VCaP (cell line): ENCODE measurements around the gene ZFAND3.
"Not testable (repeated sequence)": the region's sequence is repeated elsewhere in the genome, so short reads cannot be mapped to it uniquely, and the experiment has no call there.

Source experiments
- H3K27ac ChIP-seq: fragments of 450-650 bp; 2 replicates; pipeline ENCODE4 v1.5.1; 2017
- CTCF ChIP-seq: fragments of 450-650 bp; conservative IDR thresholded peaks from 2 replicates; pipeline ENCODE4 v1.5.1; 2017; ENCODE audit warnings: mild to moderate bottlenecking, moderate library complexity

ZFAND3 gene

DNA sequence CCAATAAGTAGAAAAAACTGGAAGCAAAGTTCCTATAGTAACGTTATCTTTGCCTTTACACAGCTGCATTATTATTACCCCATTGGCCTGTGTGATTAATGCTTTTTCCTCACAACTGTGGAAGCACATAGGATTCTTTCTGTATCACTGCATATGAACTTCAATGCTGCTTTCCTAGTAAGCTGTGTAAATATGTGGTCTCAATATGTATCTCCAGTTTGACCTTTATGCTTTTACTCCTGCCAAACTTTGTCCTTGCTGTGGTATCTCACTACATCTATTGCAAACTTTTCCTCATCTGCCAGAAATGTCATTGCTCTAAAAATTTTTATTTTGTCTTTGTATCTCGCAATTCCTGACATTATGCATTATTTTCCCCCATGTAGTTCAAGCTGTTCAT is 168.6 kb downstream of the ZFAND3 start:
- TF ChIP-seq CTCF: no peak
- peak overlapping the region; percentile 65 for H3K27ac ChIP-seq

DNA sequence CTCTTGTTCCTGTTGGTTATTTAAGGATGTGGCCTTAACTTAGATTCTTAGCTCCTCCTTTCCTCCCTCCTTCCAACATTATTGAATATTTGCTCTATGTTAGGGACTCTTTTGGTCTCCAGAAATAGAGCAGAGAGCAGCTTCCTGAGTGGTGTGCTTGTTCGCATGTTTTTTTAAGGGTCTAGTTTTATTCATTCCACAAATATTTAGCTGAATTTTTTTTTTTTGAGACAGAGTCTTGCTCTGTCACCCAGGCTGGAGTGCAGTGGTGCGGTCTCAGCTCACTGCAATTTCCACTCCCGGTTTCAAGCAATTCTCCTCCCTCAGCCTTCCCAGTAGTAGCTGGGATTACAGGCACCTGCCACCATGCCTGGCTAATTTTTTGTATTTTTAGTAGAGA is 169.2 kb downstream of the ZFAND3 start:
- TF ChIP-seq CTCF: no peak
- H3K27ac ChIP-seq: peak overlapping the region; percentile 65

GRCh38 chr6:37990762-37991525 is 171.4 kb downstream of the ZFAND3 start:
- no peak overlapping the region for H3K27ac ChIP-seq
- no peak for TF ChIP-seq CTCF

DNA sequence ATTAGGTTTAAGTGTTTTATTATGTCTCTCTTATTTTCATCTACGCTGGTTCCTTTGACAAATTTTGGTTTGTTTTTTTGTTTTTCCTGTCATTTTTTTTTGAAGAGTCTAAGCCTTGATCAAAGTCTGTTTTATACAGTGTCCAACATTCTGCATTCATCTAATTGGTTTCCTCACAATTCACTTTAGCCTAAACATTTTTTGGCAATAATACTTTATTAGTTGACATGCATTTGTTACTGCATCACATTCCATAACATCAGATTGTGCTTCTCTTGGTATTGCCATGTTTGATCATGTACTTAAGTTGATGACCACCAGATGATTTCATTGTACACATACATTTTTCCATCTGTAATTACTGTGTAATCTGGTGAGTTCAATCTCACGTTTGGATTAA is 173.2 kb downstream of the ZFAND3 start:
- H3K27ac ChIP-seq: no peak overlapping the region
- TF ChIP-seq CTCF: no peak

DNA sequence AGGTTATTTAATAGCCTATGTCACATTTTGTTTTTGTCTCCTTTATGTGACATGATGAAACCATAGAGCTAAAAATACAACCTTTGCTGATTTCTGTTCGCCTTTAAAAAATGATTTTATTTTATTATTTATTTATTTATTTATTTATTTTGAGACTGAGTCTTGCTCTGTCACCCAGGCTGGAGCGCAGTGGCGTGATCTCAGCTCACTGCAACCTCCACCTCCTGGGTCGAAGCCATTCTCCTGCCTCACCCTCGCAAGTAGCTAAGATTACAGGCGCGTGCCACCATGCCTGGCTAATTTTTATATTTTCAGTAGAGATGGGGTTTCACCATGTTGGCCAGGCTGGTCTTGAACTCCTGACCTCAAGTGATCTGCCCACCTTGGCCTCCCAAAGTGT is 173.7 kb downstream of the ZFAND3 start:
- H3K27ac ChIP-seq: not testable (repeated sequence)

DNA sequence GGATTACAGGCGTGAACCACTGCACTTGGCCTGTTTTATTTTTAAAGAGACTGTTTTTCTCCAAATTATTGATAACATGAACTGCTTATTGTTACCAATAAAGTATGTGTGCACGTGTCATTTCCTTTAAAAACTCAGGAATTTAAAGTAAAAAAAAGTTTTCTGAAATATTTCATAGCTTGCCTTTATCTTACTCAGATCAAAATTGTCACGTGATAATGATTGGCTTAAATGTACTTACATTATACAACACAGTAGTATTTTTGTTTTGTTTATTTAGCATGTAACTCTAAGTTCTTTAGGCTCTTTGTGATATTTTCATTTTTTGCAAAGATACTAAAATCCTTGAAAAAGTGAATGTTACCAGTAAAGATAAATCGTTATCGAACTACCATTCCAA is 174.1 kb downstream of the ZFAND3 start:
- no peak overlapping the region for H3K27ac ChIP-seq
- no peak for TF ChIP-seq CTCF

DNA sequence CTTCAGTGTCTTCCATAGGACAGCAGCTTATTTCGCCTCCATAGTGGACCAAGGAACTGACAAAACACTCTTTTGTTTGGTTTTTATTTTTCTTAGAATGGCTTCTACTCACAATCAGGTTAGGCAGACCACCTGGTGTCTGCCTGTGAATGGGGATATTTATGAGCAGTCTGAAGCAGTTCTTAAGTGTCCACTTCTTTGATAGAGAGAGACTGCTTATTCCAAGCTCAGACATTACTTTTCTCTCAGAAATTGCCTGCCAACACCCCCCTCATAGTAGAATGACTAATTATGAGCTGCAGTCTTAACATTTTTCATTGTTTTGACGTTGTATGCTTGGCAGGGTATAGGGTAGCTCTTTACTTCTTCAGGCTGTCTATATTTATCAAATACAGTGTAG is 174.7 kb downstream of the ZFAND3 start:
- TF ChIP-seq CTCF: no peak

DNA sequence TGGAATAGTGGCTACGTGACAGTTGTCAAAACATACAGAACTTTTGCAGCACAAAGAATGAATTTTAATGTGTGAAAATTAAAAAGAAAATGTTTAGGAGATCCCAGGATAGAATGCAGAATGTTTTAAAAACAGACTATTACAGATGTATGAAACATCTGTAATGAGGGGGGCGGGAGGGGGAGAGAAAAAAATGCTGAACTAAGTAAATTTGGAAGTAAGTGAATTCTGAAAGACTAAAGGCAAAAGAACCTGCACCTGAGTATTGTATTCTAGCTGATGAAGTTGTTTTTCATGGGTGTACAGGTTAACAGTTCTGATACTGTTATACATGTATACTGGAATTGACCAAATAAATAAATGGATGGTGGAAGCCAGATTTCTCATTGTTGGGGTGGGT is 178.8 kb downstream of the ZFAND3 start:
- TF ChIP-seq CTCF: no peak
- no peak overlapping the region for H3K27ac ChIP-seq

More for the DNA sequence above, 174.7 kb downstream of the ZFAND3 start:
- H3K27ac ChIP-seq: no peak overlapping the region
